CD4-positive, alpha-beta T cell treated with Interleukin-4 for 1 hour (primary cell): Measurements from ENCODE around the gene MASTL.

Experiments used
- DNase-seq, 2 donors: peaks; one replicate each; pipeline ENCODE4 v3.0.0-alpha.2; 2020 to 2022

The MASTL gene

GRCh38 chr10:27225642-27226257 is 70.6 kb downstream of the MASTL start:
- DNase-seq = peak in 1 of 2 donors; percentile 51

GRCh38 chr10:27230022-27230421 is 74.9 kb downstream of the MASTL start:
- no peak for DNase-seq

GRCh38 chr10:27235706-27236105 is 80.6 kb downstream of the MASTL start:
- no peak for DNase-seq
